HepG2 (cell line): Measurements from ENCODE around the gene PLD4. TPM values are rescaled to one million over a fixed set of nuclear protein-coding genes. Genes with fewer than 3 reads are reported as not detected.

Experiments
- ATAC-seq: fragments of 200-7000 bp; cut with Tn5 transposase; 3 replicates; pipeline ENCODE4 v1.9.1; 2020; ENCODE audit warnings: mild to moderate bottlenecking, moderate library complexity
- BruUV-seq: library from RNA; stranded (reverse); fragments of 400-500 nt; replicated peaks from 2 replicates; lab custom pipeline; 2021; lab: Mats Ljungman, UMichigan
- CTCF ChIA-PET: fragments of 300-600 bp; formaldehyde crosslinking; extraction: SDS; loops from one replicate; lab custom pipeline; 2021; ENCODE audit warnings: low total read pairs, inconsistent platforms, low intra/inter-chr PET ratio; lab: Yijun Ruan, JAX
- POLR2A ChIA-PET: fragments of 350-600 bp; sonication (Branson Sonifier 250); formaldehyde crosslinking; loops from one replicate; lab custom pipeline; 2020; ENCODE audit warnings: antibody characterized with exemption, inconsistent platforms; lab: Yijun Ruan, JAX
- DNase-seq: peaks from one replicate; pipeline ENCODE4 v3.0.0-alpha.2; 2015; ENCODE audit warnings: low spot score
- FAIRE-seq: peaks from 3 replicates; lab custom pipeline; 2011; peaks lifted over from hg19 to GRCh38; lab: Jason Lieb, UNC
- H2AFZ ChIP-seq: one replicate; pipeline ENCODE4 v1.6.1; 2011; ENCODE audit warnings: low read length, inconsistent platforms
- H3K27ac ChIP-seq: fragments of 300-600 bp; 3 replicates; pipeline ENCODE4 v1.8.0; 2011; ENCODE audit warnings: mixed run types, mild to moderate bottlenecking, mixed read lengths, low read length, inconsistent platforms; ENCODE audit not compliant: insufficient read depth; ENCODE audit errors: extremely low read length
- H3K27me3 ChIP-seq, 2 experiments: fragments of 200-600 bp in 1 of 2; 2 replicates in 1 of 2; 3 replicates in 1 of 2; pipeline versions ENCODE4 v1.6.0 to v1.8.0; 2011; ENCODE audit warnings: low read length in 2 of 2, mild to moderate bottlenecking in 2 of 2, moderate library complexity in 2 of 2, inconsistent platforms in 1 of 2; ENCODE audit not compliant: insufficient read depth in 2 of 2, control insufficient read depth in 1 of 2
- H3K36me3 ChIP-seq, 2 experiments: fragments of 200-600 bp in 1 of 2; replicated peaks in 1 of 2; 2 replicates in 1 of 2; 3 replicates in 1 of 2; pipeline versions ENCODE4 v1.5.1 to v1.8.0; 2011; ENCODE audit warnings: low read length in 2 of 2, inconsistent platforms in 1 of 2; ENCODE audit not compliant: insufficient read depth in 2 of 2, control insufficient read depth in 1 of 2
- H3K4me1 ChIP-seq: 2 replicates; pipeline ENCODE4 v1.5.1; 2012; ENCODE audit warnings: low read length, inconsistent platforms; ENCODE audit not compliant: insufficient read depth
- H3K4me2 ChIP-seq: 2 replicates; pipeline ENCODE4 v1.6.0; 2011; ENCODE audit warnings: low read depth, low read length, inconsistent platforms
- H3K4me3 ChIP-seq, 3 experiments: fragments of 200-600 bp in 1 of 3; sonication (generic), shearing (Covaris generic) in 1 of 3; replicated peaks in 1 of 3; 2 replicates each; pipeline ENCODE4 v1.5.1; 2011 to 2016; ENCODE audit warnings: low read length in 3 of 3, inconsistent platforms in 2 of 3, low read depth in 2 of 3, mild to moderate bottlenecking in 2 of 3, control low read depth in 1 of 3, mixed read lengths in 1 of 3; ENCODE audit not compliant: insufficient read depth in 1 of 3
- H3K79me2 ChIP-seq: one replicate; pipeline ENCODE4 v1.6.1; 2011; ENCODE audit warnings: low read length, inconsistent platforms; ENCODE audit not compliant: insufficient read depth
- H3K9ac ChIP-seq: 2 replicates; pipeline ENCODE4 v1.6.0; 2011; ENCODE audit warnings: mild to moderate bottlenecking, low read depth, low read length, inconsistent platforms; ENCODE audit not compliant: insufficient read depth
- H3K9me3 ChIP-seq: 2 replicates; pipeline ENCODE4 v1.5.1; 2012; ENCODE audit warnings: mild to moderate bottlenecking, low read length
- H4K20me1 ChIP-seq: 2 replicates; pipeline ENCODE4 v1.6.0; 2011; ENCODE audit warnings: inconsistent platforms, mild to moderate bottlenecking, low read length, moderate library complexity; ENCODE audit not compliant: insufficient read depth
- CBX1 ChIP-seq: IDR thresholded peaks from one replicate; pipeline ENCODE4 v1.6.1; 2016; ENCODE audit warnings: antibody characterized with exemption, low read depth
- MAF1 ChIP-seq: sonication (generic); formaldehyde crosslinking; IDR thresholded peaks from 2 replicates; pipeline ENCODE4 v1.5.0; 2020; ENCODE audit warnings: missing genetic modification reagents, borderline replicate concordance
- MLXIP ChIP-seq: sonication (generic); formaldehyde crosslinking; IDR thresholded peaks from 2 replicates; pipeline ENCODE4 v1.9.0; 2021; ENCODE audit warnings: missing genetic modification reagents, borderline replicate concordance
- SAFB2 ChIP-seq: sonication (generic); formaldehyde crosslinking; IDR thresholded peaks from 2 replicates; pipeline ENCODE4 v1.5.1; 2020; ENCODE audit warnings: missing genetic modification reagents, low read depth, mild to moderate bottlenecking, borderline replicate concordance
- TCF7 ChIP-seq: sonication (generic); IDR thresholded peaks from 2 replicates; pipeline ENCODE4 v1.6.1; 2016; ENCODE audit warnings: antibody characterized with exemption, low read depth
- THYN1 ChIP-seq: sonication (generic); formaldehyde crosslinking; IDR thresholded peaks from 2 replicates; pipeline ENCODE4 v1.8.1; 2023; ENCODE audit warnings: low read depth, mild to moderate bottlenecking, moderate library complexity, missing genetic modification reagents, borderline replicate concordance
- ZNF232 ChIP-seq: sonication (generic); formaldehyde crosslinking; IDR thresholded peaks from 2 replicates; pipeline ENCODE4 v1.4.0; 2020; ENCODE audit warnings: missing genetic modification reagents, borderline replicate concordance
- ZNF335 ChIP-seq: sonication (generic); formaldehyde crosslinking; IDR thresholded peaks from 2 replicates; pipeline ENCODE4 v1.4.0; 2020; ENCODE audit warnings: missing genetic modification reagents
- ZNF337 ChIP-seq: sonication (generic); formaldehyde crosslinking; IDR thresholded peaks from 2 replicates; pipeline ENCODE4 v1.5.1; 2020; ENCODE audit warnings: missing genetic modification reagents, low read depth, mild to moderate bottlenecking, borderline replicate concordance
- ZNF407 ChIP-seq: sonication (generic); formaldehyde crosslinking; IDR thresholded peaks from one replicate; pipeline ENCODE4 v1.5.1; 2020; ENCODE audit warnings: mild to moderate bottlenecking, missing genetic modification reagents; ENCODE audit errors: not compliant biosample characterization
- ZNF558 ChIP-seq: sonication (generic); formaldehyde crosslinking; IDR thresholded peaks from 2 replicates; pipeline ENCODE4 v1.9.0; 2022; ENCODE audit warnings: mild to moderate bottlenecking, missing genetic modification reagents, borderline replicate concordance
- ZNF569 ChIP-seq: sonication (generic); formaldehyde crosslinking; IDR thresholded peaks from 2 replicates; pipeline ENCODE4 v1.5.0; 2020; ENCODE audit warnings: mild to moderate bottlenecking, missing genetic modification reagents, moderate library complexity, borderline replicate concordance
- ZSCAN21 ChIP-seq: sonication (generic); formaldehyde crosslinking; IDR thresholded peaks from 2 replicates; pipeline ENCODE4 v1.8.0; 2022; ENCODE audit warnings: mild to moderate bottlenecking, missing genetic modification reagents, moderate library complexity, borderline replicate concordance
- WGBS: methylation state at CpG from one replicate; pipeline ENCODE4 v1.1.6; 2017; ENCODE audit warnings: low lambda C conversion rate; 5-methylcytosine and 5-hydroxymethylcytosine counted together
- in situ Hi-C: cut with HindIII; loops from 2 replicates; pipeline ENCODE4 v1.10.0; 2017; ENCODE audit warnings: low pct_unique_long_range_greater_than_20kb; ENCODE audit not compliant: extremely low pct_ligation_motif_present
- intact Hi-C: fragments of 100-400 bp; cut with micrococcal nuclease; formaldehyde crosslinking; loops from one replicate; pipeline ENCODE4 v1.10.0; 2022; ENCODE audit not compliant: unreplicated experiment
- polyA plus RNA-seq, 8 experiments: library from polyadenylated mRNA; depleted of rRNA in 3 of 8; stranded (reverse) in 7 of 8; unstranded in 1 of 8; fragments of >200 nt; fragmentation: Illumina TruSeq in 4 of 8; extraction: Trizol in 4 of 8; gene quantifications; 2 replicates each; pipeline versions ENCODE4 v1.2.1 to v1.2.3, GENCODE V29; 2011 to 2016; ENCODE audit warnings: low read depth in 4 of 8, missing spikeins in 1 of 8, mixed read lengths in 1 of 8; ENCODE audit not compliant: insufficient read depth in 1 of 8
- total RNA-seq, 5 experiments: library from RNA; depleted of rRNA; stranded (reverse); fragments of >200 nt; fragmentation: Illumina TruSeq; extraction: Trizol; gene quantifications; 2 replicates each; pipeline ENCODE4 v1.2.3, GENCODE V29; 2016; ENCODE audit warnings: low read depth in 1 of 5

The PLD4 gene
- total and polyA plus RNA-seq, 2 of the 13 experiments (the other 11 are each of a cell fraction or from before 2014, with no cell fraction given): not detected

- Histone ChIP-seq H3K79me2 (no peaks in the 10 kb centered on the region), H3K4me3 (no peak overlapping the region), H3K4me1 (no peaks in the 10 kb centered on the region; the same call in 1 of the 2 replicates), H3K27me3 (peaks cover 18 to 90% of the 10 kb centered on the region in 2 experiments), H3K9ac (no peak overlapping the region), H3K4me2 (no peak overlapping the region), H4K20me1 (no peaks in the 10 kb centered on the region), H3K36me3 (no peaks in the 10 kb centered on the region), H3K9me3 (no peaks in the 10 kb centered on the region), H2AFZ (no peak overlapping the region), H3K27ac (no peak overlapping the region)
- ChIA-PET CTCF (no interaction called here), POLR2A (no interaction called here)
- intact Hi-C loops (no loop called here), in situ Hi-C loops (no loop called here)
- BruUV-seq: no TSS peak
- FAIRE-seq: no peak
- DNase-seq: no peak
- whole genome bisulfite sequencing: no CpG with 5 or more reads among the region's 2 CpGs
- ATAC-seq: no peak
- TF ChIP-seq ZNF337 (CRISPR knock-in tag) (no peak), ZNF335 (CRISPR knock-in tag) (no peak), MLXIP (CRISPR knock-in tag) (no peak), ZNF558 (CRISPR knock-in tag) (no peak), THYN1 (no peak), ZSCAN21 (CRISPR knock-in tag) (no peak), ZNF232 (CRISPR knock-in tag) (no peak), ZNF569 (CRISPR knock-in tag) (no peak), MAF1 (CRISPR knock-in tag) (no peak), ZNF407 (CRISPR knock-in tag) (no peak), TCF7 (no peak), CBX1 (no peak), SAFB2 (CRISPR knock-in tag) (no peak)
Measured at GRCh38 chr14:104935955-104936354, 11.3 kb downstream of the PLD4 start.
